ENCODE results near the gene BPTF.
"Not testable (repeated sequence)": the region's sequence is repeated elsewhere in the genome, so short reads cannot be mapped to it uniquely, and the experiment has no call there.

BPTF gene

GRCh38 chr17:67912656-67913055 is 87.4 kb downstream of the BPTF start:
- no peak overlapping the region for H4K12ac ChIP-seq (ENCODE audit: low read depth, low read length)
- no peak overlapping the region for H3K4me2 ChIP-seq (ENCODE audit: low read length)
- no peak overlapping the region for H2BK5ac ChIP-seq (ENCODE audit: low read depth, low read length, poor library complexity)
- no peak overlapping the region for H3K27ac ChIP-seq (ENCODE audit: low read depth, low read length)
- H4K91ac ChIP-seq (ENCODE audit: low read depth, low read length), result no peak overlapping the region
- no peak overlapping the region for H2AK5ac ChIP-seq (ENCODE audit: low read length)
- H3K79me1 ChIP-seq (ENCODE audit: low read length), result no peaks in the 10 kb centered on the region
- no peak overlapping the region for H2AFZ ChIP-seq (ENCODE audit: insufficient read depth, low read length, poor library complexity)
- H3K9ac ChIP-seq (ENCODE audit: low read length), result no peak overlapping the region
- no peak overlapping the region for H3K23ac ChIP-seq (ENCODE audit: low read length)
- H3K18ac ChIP-seq (ENCODE audit: low read length), result no peak overlapping the region
- no peaks in the 10 kb centered on the region for H3K27me3 ChIP-seq (ENCODE audit: insufficient read depth, low read length)
- H3K36me3 ChIP-seq (ENCODE audit: control insufficient read depth in 1 of 2, insufficient read depth in 2 of 2, low read length in 2 of 2), result peaks cover 11 to 18% of the 10 kb centered on the region in 2 experiments
- no peak overlapping the region for H3K4ac ChIP-seq (ENCODE audit: low read depth, low read length)
- no peak overlapping the region for H4K8ac ChIP-seq (ENCODE audit: low read depth, low read length)
- H3K14ac ChIP-seq (ENCODE audit: low read length), result no peak overlapping the region
- no peaks in the 10 kb centered on the region for H3K4me1 ChIP-seq (ENCODE audit: control insufficient read depth in 1 of 2, insufficient read depth in 2 of 2, low read length in 2 of 2)
- no peak for DNase-seq
- H3K4me3 ChIP-seq (ENCODE audit: low read depth, low read length), result no peak overlapping the region
- WGBS (ENCODE audit: extremely low coverage, insufficient coverage, insufficient read length), result no CpG with 5 or more reads among the region's 7 CpGs
- no peak overlapping the region for H2BK12ac ChIP-seq (ENCODE audit: low read length)
- no peak overlapping the region for H2BK120ac ChIP-seq (ENCODE audit: insufficient read depth, low read length, poor library complexity)
- no peaks in the 10 kb centered on the region for H3K9me3 ChIP-seq (ENCODE audit: insufficient read depth, low read depth, low read length)
- H3K79me2 ChIP-seq (ENCODE audit: control insufficient read depth, insufficient read depth, low read length, poor library complexity), result no peaks in the 10 kb centered on the region

DNA sequence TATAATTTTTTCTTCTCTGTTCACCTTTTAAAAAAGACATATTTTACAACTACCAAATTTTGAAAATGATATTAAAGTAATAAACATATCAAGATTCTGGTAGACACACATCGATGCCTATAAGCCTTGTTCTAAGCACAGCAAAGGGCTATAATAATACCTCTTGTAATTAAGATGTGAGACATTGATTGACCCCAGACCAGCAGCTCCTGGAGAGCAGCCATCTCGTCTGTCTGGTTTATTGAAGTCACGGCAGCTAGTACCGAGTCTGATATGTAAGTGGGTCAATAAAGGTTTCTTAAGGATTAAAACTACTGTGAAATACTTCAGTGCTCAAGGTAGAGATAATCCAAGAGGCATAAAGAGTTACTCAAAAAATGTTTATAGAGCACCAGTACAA is 94.9 kb downstream of the BPTF start:
- Histone ChIP-seq H2BK120ac (ENCODE audit: insufficient read depth, low read length, poor library complexity) (no peak overlapping the region), H4K8ac (ENCODE audit: low read depth, low read length) (no peak overlapping the region), H3K9me3 (ENCODE audit: insufficient read depth, low read depth, low read length) (no peaks in the 10 kb centered on the region), H4K12ac (ENCODE audit: low read depth, low read length) (no peak overlapping the region), H2AK5ac (ENCODE audit: low read length) (no peak overlapping the region), H2AFZ (ENCODE audit: insufficient read depth, low read length, poor library complexity) (no peak overlapping the region), H3K4me1 (ENCODE audit: control insufficient read depth in 1 of 2, insufficient read depth in 2 of 2, low read length in 2 of 2) (no peaks in the 10 kb centered on the region), H2BK12ac (ENCODE audit: low read length) (no peak overlapping the region), H2BK5ac (ENCODE audit: low read depth, low read length, poor library complexity) (no peak overlapping the region), H3K27me3 (ENCODE audit: insufficient read depth, low read length) (no peaks in the 10 kb centered on the region), H3K14ac (ENCODE audit: low read length) (no peak overlapping the region), H3K79me2 (ENCODE audit: control insufficient read depth, insufficient read depth, low read length, poor library complexity) (no peaks in the 10 kb centered on the region), H3K18ac (ENCODE audit: low read length) (no peak overlapping the region), H3K23ac (ENCODE audit: low read length) (no peak overlapping the region), H3K9ac (ENCODE audit: low read length) (no peak overlapping the region), H3K36me3 (ENCODE audit: control insufficient read depth in 1 of 2, insufficient read depth in 2 of 2, low read length in 2 of 2) (peaks cover 27 to 35% of the 10 kb centered on the region in 2 experiments), H3K4ac (ENCODE audit: low read depth, low read length) (no peak overlapping the region), H3K4me2 (ENCODE audit: low read length) (no peak overlapping the region), H3K79me1 (ENCODE audit: low read length) (no peaks in the 10 kb centered on the region), H3K27ac (ENCODE audit: low read depth, low read length) (no peak overlapping the region), H3K4me3 (ENCODE audit: low read depth, low read length) (no peak overlapping the region), H4K91ac (ENCODE audit: low read depth, low read length) (no peak overlapping the region)
- no CpG with 5 or more reads among the region's 4 CpGs for WGBS (ENCODE audit: extremely low coverage, insufficient coverage, insufficient read length)
- no peak for DNase-seq

DNA sequence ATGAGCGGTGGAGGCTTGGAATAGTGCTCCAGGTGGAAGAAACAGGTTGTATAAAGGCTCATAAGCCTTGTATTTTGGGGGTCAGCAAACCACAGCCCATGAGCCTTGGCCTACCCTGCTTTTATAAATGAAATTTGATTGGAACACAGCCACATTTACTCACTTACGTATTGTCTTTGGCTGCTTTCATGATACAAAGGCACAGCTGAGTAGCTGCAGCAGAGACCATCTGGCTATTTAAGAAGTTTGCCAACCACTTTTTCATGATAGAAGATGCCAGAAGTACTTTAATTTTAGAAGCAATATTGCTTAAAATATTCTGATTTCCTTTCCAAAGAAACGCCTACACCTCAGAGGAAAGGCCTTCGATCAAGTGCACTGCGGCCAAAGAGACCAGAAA is 97.2 kb downstream of the BPTF start:
- no peak for DNase-seq
- peaks cover 29 to 40% of the 10 kb centered on the region in 2 experiments for H3K36me3 ChIP-seq (ENCODE audit: control insufficient read depth in 1 of 2, insufficient read depth in 2 of 2, low read length in 2 of 2)
- H3K4me1 ChIP-seq (ENCODE audit: control insufficient read depth in 1 of 2, insufficient read depth in 2 of 2, low read length in 2 of 2), result no peaks in the 10 kb centered on the region
- H2AFZ ChIP-seq (ENCODE audit: insufficient read depth, low read length, poor library complexity), result no peak overlapping the region
- H3K4me2 ChIP-seq (ENCODE audit: low read length), result no peak overlapping the region
- H2BK5ac ChIP-seq (ENCODE audit: low read depth, low read length, poor library complexity), result no peak overlapping the region
- H2AK5ac ChIP-seq (ENCODE audit: low read length), result no peak overlapping the region
- H3K4ac ChIP-seq (ENCODE audit: low read depth, low read length), result no peak overlapping the region
- H3K18ac ChIP-seq (ENCODE audit: low read length), result no peak overlapping the region
- H3K27me3 ChIP-seq (ENCODE audit: insufficient read depth, low read length), result no peaks in the 10 kb centered on the region
- H4K91ac ChIP-seq (ENCODE audit: low read depth, low read length), result no peak overlapping the region
- H3K4me3 ChIP-seq (ENCODE audit: low read depth, low read length), result no peak overlapping the region
- no peak overlapping the region for H2BK12ac ChIP-seq (ENCODE audit: low read length)
- no peaks in the 10 kb centered on the region for H3K79me1 ChIP-seq (ENCODE audit: low read length)
- no peak overlapping the region for H3K14ac ChIP-seq (ENCODE audit: low read length)
- H3K79me2 ChIP-seq (ENCODE audit: control insufficient read depth, insufficient read depth, low read length, poor library complexity), result no peaks in the 10 kb centered on the region
- H3K27ac ChIP-seq (ENCODE audit: low read depth, low read length), result no peak overlapping the region
- H4K12ac ChIP-seq (ENCODE audit: low read depth, low read length), result no peak overlapping the region
- H3K23ac ChIP-seq (ENCODE audit: low read length), result no peak overlapping the region
- H3K9me3 ChIP-seq (ENCODE audit: insufficient read depth, low read depth, low read length), result no peaks in the 10 kb centered on the region
- no peak overlapping the region for H4K8ac ChIP-seq (ENCODE audit: low read depth, low read length)
- H2BK120ac ChIP-seq (ENCODE audit: insufficient read depth, low read length, poor library complexity), result no peak overlapping the region
- H3K9ac ChIP-seq (ENCODE audit: low read length), result no peak overlapping the region
- no CpG with 5 or more reads among the region's 5 CpGs for WGBS (ENCODE audit: extremely low coverage, insufficient coverage, insufficient read length)

GRCh38 chr17:67928842-67929241 is 103.5 kb downstream of the BPTF start:
- not testable (repeated sequence) for H4K12ac ChIP-seq (ENCODE audit: low read depth, low read length); H4K91ac ChIP-seq (ENCODE audit: low read depth, low read length); H2AK5ac ChIP-seq (ENCODE audit: low read length); H3K14ac ChIP-seq (ENCODE audit: low read length); H3K4ac ChIP-seq (ENCODE audit: low read depth, low read length); DNase-seq; H3K79me2 ChIP-seq (ENCODE audit: control insufficient read depth, insufficient read depth, low read length, poor library complexity); H3K9me3 ChIP-seq (ENCODE audit: insufficient read depth, low read depth, low read length); H2BK120ac ChIP-seq (ENCODE audit: insufficient read depth, low read length, poor library complexity); H3K4me2 ChIP-seq (ENCODE audit: low read length); H3K79me1 ChIP-seq (ENCODE audit: low read length); H3K27ac ChIP-seq (ENCODE audit: low read depth, low read length); H3K4me1 ChIP-seq (ENCODE audit: control insufficient read depth in 1 of 2, insufficient read depth in 2 of 2, low read length in 2 of 2); H3K18ac ChIP-seq (ENCODE audit: low read length); H2BK5ac ChIP-seq (ENCODE audit: low read depth, low read length, poor library complexity); H4K8ac ChIP-seq (ENCODE audit: low read depth, low read length); H2AFZ ChIP-seq (ENCODE audit: insufficient read depth, low read length, poor library complexity); H3K4me3 ChIP-seq (ENCODE audit: low read depth, low read length); H3K9ac ChIP-seq (ENCODE audit: low read length); H3K23ac ChIP-seq (ENCODE audit: low read length); H2BK12ac ChIP-seq (ENCODE audit: low read length); H3K27me3 ChIP-seq (ENCODE audit: insufficient read depth, low read length)
- WGBS (ENCODE audit: extremely low coverage, insufficient coverage, insufficient read length), result no CpG with 5 or more reads among the region's 4 CpGs
- H3K36me3 ChIP-seq (ENCODE audit: control insufficient read depth in 1 of 2, insufficient read depth in 2 of 2, low read length in 2 of 2), result peaks cover 42 to 46% of the 10 kb centered on the region in 2 experiments

All from trophoblast cell (in vitro differentiated cells and primary cell).